ENCODE results near the gene SLC22A8. TPM values are rescaled to one million over a fixed set of nuclear protein-coding genes. Genes with fewer than 3 reads are reported as not detected.

The SLC22A8 gene
- total and polyA plus RNA-seq, 2 experiments from 2014 or later: not detected

DNA sequence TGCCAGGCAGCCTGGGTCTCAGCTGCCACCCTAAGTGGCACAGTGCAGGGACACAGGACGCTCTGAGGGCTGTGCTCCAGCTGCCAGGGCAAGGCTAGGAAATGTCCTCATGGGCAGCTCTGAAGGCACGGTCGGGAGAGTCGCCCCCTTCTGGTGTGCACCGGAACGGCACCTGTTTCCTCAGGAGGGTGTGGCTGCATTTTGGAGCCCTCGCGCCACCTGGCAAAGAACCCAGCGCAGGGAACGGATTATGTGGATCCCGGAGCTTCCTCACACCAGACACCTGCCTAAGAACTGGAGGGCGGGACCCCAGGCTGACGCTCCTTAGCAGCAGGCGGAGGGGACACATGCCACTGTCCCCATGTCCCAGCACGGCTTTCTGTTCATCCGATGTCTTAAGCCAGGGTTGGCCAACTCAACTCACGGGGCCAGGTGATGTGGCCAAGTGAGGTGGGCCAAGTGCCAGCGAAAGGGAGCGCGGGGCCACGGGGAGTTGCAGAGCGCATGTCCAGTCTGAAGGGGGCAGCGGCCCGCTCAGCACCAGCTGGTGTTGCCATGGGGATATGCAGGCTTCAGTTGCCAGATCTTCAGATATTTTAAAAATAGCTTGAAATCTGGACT is 5.1 kb upstream of the SLC22A8 start:
- Mint-ChIP-seq H3K9me3 (peaks cover 12% of the 10 kb centered on the region; the same call in 2 of the 3 replicates), H3K4me3 (no peak overlapping the region), H3K4me1 (peaks cover 20% of the 10 kb centered on the region), H3K27ac (no peak overlapping the region; the same call in 1 of the 2 replicates), H3K27me3 (ENCODE audit: insufficient read depth, low read depth, poor library complexity) (peaks cover 11% of the 10 kb centered on the region), H3K36me3 (ENCODE audit: low read depth) (no peaks in the 10 kb centered on the region; the same call in 2 of the 3 replicates)
- DNase-seq (ENCODE audit: low spot score): peak; percentile 86
- ATAC-seq: peak; percentile 68
- 0 out of 2 replicates have a peak overlapping the region, but pooled peaks have one; percentile 39 for H3K4me3 ChIP-seq
- H2AFZ ChIP-seq: peak overlapping the region; percentile 90
- H3K4me1 ChIP-seq (ENCODE audit: insufficient read depth): peaks cover 5% of the 10 kb centered on the region; the same call in 1 of the 2 replicates
- H4K20me1 ChIP-seq (replicated peaks; ENCODE audit: insufficient read depth): no peaks in the 10 kb centered on the region
- H3K4me2 ChIP-seq: peak overlapping the region; percentile 66
- no peaks in the 10 kb centered on the region for H3K36me3 ChIP-seq (ENCODE audit: insufficient read depth)
- H3K79me2 ChIP-seq (replicated peaks; ENCODE audit: insufficient read depth): no peaks in the 10 kb centered on the region
- H3K27me3 ChIP-seq (ENCODE audit: insufficient read depth): no peaks in the 10 kb centered on the region; the same call in 1 of the 2 replicates
- TF ChIP-seq, protein P1, sequence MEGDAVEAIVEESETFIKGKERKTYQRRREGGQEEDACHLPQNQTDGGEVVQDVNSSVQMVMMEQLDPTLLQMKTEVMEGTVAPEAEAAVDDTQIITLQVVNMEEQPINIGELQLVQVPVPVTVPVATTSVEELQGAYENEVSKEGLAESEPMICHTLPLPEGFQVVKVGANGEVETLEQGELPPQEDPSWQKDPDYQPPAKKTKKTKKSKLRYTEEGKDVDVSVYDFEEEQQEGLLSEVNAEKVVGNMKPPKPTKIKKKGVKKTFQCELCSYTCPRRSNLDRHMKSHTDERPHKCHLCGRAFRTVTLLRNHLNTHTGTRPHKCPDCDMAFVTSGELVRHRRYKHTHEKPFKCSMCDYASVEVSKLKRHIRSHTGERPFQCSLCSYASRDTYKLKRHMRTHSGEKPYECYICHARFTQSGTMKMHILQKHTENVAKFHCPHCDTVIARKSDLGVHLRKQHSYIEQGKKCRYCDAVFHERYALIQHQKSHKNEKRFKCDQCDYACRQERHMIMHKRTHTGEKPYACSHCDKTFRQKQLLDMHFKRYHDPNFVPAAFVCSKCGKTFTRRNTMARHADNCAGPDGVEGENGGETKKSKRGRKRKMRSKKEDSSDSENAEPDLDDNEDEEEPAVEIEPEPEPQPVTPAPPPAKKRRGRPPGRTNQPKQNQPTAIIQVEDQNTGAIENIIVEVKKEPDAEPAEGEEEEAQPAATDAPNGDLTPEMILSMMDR (conservative IDR thresholded peaks at IDR 0.05; ENCODE audit: low read depth in 2 of 2): peak; percentile 75 to 91
- TF ChIP-seq, protein P2, sequence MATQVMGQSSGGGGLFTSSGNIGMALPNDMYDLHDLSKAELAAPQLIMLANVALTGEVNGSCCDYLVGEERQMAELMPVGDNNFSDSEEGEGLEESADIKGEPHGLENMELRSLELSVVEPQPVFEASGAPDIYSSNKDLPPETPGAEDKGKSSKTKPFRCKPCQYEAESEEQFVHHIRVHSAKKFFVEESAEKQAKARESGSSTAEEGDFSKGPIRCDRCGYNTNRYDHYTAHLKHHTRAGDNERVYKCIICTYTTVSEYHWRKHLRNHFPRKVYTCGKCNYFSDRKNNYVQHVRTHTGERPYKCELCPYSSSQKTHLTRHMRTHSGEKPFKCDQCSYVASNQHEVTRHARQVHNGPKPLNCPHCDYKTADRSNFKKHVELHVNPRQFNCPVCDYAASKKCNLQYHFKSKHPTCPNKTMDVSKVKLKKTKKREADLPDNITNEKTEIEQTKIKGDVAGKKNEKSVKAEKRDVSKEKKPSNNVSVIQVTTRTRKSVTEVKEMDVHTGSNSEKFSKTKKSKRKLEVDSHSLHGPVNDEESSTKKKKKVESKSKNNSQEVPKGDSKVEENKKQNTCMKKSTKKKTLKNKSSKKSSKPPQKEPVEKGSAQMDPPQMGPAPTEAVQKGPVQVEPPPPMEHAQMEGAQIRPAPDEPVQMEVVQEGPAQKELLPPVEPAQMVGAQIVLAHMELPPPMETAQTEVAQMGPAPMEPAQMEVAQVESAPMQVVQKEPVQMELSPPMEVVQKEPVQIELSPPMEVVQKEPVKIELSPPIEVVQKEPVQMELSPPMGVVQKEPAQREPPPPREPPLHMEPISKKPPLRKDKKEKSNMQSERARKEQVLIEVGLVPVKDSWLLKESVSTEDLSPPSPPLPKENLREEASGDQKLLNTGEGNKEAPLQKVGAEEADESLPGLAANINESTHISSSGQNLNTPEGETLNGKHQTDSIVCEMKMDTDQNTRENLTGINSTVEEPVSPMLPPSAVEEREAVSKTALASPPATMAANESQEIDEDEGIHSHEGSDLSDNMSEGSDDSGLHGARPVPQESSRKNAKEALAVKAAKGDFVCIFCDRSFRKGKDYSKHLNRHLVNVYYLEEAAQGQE (IDR thresholded peaks at IDR 0.05; ENCODE audit: unreplicated experiment): no peak
- H3K27ac ChIP-seq (ENCODE audit: low read depth): no peak overlapping the region
- H3K9me2 ChIP-seq (ENCODE audit: insufficient read depth): no peaks in the 10 kb centered on the region
- no peaks in the 10 kb centered on the region for H3F3A ChIP-seq (replicated peaks; ENCODE audit: low read depth)

DNA sequence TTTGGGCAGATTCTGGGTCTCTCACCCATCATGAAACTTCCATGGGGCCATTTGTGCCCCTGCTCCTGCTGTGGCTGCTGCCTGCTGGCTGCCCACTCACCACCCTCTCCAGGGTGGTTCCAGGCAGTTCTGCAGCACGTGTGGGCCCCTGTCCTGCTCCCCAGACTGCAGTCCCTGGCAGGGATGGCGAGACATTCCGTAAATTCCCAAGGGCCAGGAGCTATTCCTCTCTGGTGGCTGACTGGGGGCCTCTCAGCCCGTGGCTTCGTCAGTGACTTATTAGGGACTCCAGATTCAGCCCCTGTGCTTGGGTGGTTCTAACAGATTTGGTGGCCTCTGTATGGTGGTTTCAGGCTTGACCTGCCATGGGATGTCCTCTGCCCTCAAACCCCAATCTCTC is 3.9 kb upstream of the SLC22A8 start:
- no peak overlapping the region for H3K27ac Mint-ChIP-seq
- DNase-seq (ENCODE audit: low spot score): no peak
- Histone ChIP-seq H3K4me1 (ENCODE audit: insufficient read depth) (peaks cover 5% of the 10 kb centered on the region; the same call in 1 of the 2 replicates), H4K20me1 (replicated peaks; ENCODE audit: insufficient read depth) (no peaks in the 10 kb centered on the region), H3F3A (replicated peaks; ENCODE audit: low read depth) (no peaks in the 10 kb centered on the region), H3K9me2 (ENCODE audit: insufficient read depth) (no peaks in the 10 kb centered on the region), H3K27me3 (ENCODE audit: insufficient read depth) (no peaks in the 10 kb centered on the region; the same call in 1 of the 2 replicates), H2AFZ (no peak overlapping the region), H3K79me2 (replicated peaks; ENCODE audit: insufficient read depth) (no peaks in the 10 kb centered on the region), H3K4me3 (no peak overlapping the region), H3K36me3 (ENCODE audit: insufficient read depth) (no peaks in the 10 kb centered on the region), H3K27ac (ENCODE audit: low read depth) (no peak overlapping the region), H3K4me2 (no peak overlapping the region)
- H3K4me1 Mint-ChIP-seq: peaks cover 29% of the 10 kb centered on the region
- H3K9me3 Mint-ChIP-seq: peaks cover 2% of the 10 kb centered on the region; the same call in 1 of the 3 replicates
- H3K27me3 Mint-ChIP-seq (ENCODE audit: insufficient read depth, low read depth, poor library complexity): peaks cover 11% of the 10 kb centered on the region
- TF ChIP-seq, protein P2 (IDR thresholded peaks at IDR 0.05; ENCODE audit: unreplicated experiment): no peak
- TF ChIP-seq, protein P3, sequence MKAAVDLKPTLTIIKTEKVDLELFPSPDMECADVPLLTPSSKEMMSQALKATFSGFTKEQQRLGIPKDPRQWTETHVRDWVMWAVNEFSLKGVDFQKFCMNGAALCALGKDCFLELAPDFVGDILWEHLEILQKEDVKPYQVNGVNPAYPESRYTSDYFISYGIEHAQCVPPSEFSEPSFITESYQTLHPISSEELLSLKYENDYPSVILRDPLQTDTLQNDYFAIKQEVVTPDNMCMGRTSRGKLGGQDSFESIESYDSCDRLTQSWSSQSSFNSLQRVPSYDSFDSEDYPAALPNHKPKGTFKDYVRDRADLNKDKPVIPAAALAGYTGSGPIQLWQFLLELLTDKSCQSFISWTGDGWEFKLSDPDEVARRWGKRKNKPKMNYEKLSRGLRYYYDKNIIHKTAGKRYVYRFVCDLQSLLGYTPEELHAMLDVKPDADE (IDR thresholded peaks at IDR 0.05): no peak
- no peak for TF ChIP-seq JUNB (IDR thresholded peaks at IDR 0.05; ENCODE audit: unreplicated experiment)
- H3K36me3 Mint-ChIP-seq (ENCODE audit: low read depth): no peaks in the 10 kb centered on the region; the same call in 2 of the 3 replicates
- no peak overlapping the region for H3K4me3 Mint-ChIP-seq
- no peak for ATAC-seq

All from GM23338 (cell line).